GM23248 (cell line): ENCODE results near the gene OR2L13.
"Not testable (repeated sequence)": the region's sequence is repeated elsewhere in the genome, so short reads cannot be mapped to it uniquely, and the experiment has no call there.

ENCODE experiments used
- EZH2 ChIP-seq: fragments of 200-600 bp; sonication (generic); IDR thresholded peaks from 2 replicates; pipeline ENCODE4 v1.6.1; 2018; ENCODE audit warnings: antibody characterized with exemption, mild to moderate bottlenecking; ENCODE audit not compliant: insufficient read depth, poor library complexity, severe bottlenecking
- EZH2phosphoT487 ChIP-seq: fragments of 200-600 bp; sonication (generic); IDR thresholded peaks from 2 replicates; pipeline ENCODE4 v1.6.1; 2018; ENCODE audit warnings: antibody characterized with exemption, moderate library complexity, mild to moderate bottlenecking, low read depth; ENCODE audit not compliant: insufficient read depth

GRCh38 chr1:248083864-248084263 is 11.1 kb upstream of the OR2L13 start:
- not testable (repeated sequence) for TF ChIP-seq EZH2phosphoT487, EZH2
